Measurements from ENCODE around the gene IQSEC2. TPM values are rescaled to one million over a fixed set of nuclear protein-coding genes. Genes with fewer than 3 reads are reported as not detected.

IQSEC2 gene
- total RNA-seq, 1 experiment from 2014 or later, result 18.4 TPM

DNA sequence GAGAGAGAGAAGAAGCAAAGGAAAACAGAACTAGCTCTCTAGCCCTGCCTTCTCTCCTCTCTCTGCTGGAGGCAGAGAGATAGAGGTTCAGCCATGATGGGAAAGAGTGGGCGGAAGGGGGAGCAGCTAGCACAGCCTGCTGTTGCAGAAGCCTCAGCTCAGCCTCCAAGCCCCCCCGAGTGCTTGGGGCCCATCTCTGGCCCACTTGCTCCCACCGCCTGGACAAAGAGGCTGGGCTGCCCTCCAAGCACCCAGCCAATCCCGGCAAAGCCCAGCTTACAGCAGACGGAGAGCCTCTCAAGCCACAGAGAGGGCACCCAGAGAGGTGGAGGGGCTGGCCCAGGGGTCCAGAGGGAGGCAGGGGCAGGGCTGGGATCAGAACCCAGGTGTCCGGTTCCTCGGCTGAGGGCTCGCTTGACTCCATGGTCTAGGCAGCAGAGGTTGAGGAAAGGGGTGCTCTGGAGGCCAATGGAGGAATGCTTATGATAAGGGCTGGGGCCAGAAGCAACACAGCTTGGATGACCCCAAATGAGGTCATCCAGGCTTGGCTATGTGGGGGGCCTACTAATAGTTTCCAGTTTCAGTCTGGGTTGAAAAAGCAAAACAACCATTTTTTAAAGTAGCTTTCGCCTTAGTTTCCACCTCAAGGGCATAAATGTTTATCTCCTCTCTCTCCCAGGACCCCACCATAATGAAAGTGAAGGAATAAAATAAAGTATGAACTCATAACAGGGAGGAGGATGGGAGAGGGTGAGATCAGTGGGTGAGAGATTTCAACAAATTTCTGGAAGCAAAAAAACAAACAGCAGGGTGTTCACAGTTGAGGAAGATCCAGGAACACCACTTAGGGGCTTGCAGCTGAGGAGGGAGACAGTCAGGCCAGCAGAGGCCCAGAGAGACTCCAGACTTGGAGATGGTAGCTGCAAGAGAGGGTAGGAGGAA is 24.9 kb upstream of the IQSEC2 start:
- in situ Hi-C loops (cut with HindIII; ENCODE audit: low sequenced_read_pairs), result no loop called here
- no peak for DNase-seq (ENCODE audit: low spot score)

DNA sequence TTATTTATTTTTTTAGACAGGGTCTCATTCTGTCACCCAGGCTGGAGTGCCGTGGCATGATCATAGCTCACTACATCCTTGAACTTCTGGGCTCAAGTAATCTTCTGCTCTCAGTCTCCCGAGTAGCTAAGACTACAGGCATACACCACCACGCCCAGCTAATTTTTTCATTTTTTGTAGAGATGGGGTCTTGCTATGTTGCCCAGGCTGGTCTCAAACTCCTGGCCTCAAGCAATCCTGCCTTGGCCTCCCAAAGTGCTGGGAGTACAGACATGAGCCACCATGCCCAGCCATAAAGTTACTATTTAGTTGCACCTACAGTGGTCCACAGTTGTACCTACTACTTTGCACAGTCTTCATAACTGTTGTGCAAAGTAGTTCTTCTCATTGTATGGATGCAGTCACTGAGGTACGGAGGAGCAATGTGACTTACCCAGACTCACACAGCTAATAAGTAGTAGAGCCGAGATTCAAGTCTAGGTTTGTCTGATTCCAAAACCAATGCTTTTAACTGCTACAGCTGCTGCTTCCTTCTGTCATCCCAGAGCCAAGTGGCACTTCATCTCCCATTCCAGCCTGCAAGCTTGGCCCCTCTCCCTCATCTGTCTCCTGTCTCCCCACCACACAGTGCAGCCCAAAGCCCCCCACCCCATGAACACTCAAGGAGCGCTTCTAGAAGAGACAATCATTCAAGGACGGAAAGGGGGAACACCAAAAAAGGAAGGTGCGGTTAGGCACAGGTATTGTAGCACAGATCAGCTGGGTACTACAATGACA is 24.0 kb upstream of the IQSEC2 start:
- no peak for DNase-seq (ENCODE audit: low spot score)
- in situ Hi-C loops (cut with HindIII; ENCODE audit: low sequenced_read_pairs), result no loop called here

DNA sequence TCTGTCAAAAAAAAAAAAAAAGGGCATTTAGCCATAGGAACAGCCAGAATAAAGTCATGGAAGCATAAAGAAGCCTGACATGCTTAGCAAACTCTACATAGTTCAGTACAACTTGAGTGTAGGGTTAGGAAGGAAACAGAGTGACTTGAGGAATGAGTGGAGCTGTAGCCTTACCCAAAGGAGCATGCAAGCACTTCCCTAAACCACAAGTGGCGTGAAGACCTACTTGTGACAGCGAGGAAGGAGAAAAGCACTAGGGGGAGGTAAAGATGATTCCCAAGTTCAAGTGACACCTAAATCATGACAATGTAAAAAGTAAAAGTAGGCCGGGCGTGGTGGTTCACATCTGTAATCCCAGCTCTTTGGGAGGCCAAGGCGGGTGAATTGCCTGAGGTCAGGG is 21.8 kb upstream of the IQSEC2 start:
- no peak for DNase-seq (ENCODE audit: low spot score)
- in situ Hi-C loops (cut with HindIII; ENCODE audit: low sequenced_read_pairs), result no loop called here

DNA sequence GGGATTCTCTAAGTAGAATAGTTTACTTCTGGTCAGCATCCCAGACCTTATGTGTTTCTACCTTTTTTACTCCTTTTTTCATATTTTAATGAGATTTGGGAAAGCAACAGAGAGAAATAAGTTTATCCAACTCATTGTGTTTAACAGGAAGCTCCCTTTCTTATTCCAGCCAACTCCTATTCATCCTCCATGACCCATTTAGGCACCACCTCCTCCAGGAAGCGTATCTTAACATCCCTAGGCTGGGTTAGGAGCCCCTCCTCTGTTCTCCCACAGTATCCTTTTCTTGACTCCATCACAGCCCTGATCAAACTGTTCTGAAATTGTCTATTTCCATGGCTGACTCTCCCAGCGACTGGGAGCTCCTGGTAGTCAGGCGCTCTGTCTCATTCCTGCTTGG is 18.8 kb upstream of the IQSEC2 start:
- in situ Hi-C loops (cut with HindIII; ENCODE audit: low sequenced_read_pairs), result no loop called here
- DNase-seq (ENCODE audit: low spot score), result no peak

DNA sequence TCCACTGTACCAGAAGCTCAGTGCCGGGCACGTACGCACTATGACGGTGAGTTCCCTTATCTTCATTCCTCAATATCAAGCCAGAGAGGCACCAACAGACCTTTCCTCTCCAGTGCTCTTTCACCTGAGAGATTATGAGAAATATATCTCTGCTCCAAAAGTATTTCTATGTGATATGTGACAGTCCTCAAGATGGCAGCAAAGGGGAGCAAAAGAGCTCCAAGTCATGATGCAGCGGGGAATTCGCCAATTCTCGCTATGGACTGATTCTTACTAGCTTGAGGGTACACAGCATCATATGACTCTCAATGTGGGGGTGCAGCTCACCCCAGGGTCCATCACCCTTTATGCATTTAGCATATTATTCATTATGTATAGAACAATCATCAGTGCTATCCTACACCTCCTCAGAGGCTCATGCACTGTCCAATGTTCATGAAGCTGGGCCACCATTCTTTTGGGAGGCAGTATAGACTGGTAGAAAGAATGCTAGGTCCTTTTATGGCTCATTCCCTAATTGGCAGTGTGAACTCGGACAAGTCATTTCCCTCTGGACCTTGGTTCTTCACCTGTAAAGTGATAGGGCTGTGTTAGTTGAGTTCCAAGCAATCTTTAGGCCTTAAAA is 12.8 kb upstream of the IQSEC2 start:
- in situ Hi-C loops (cut with HindIII; ENCODE audit: low sequenced_read_pairs), result no loop called here
- no peak for DNase-seq (ENCODE audit: low spot score)

DNA sequence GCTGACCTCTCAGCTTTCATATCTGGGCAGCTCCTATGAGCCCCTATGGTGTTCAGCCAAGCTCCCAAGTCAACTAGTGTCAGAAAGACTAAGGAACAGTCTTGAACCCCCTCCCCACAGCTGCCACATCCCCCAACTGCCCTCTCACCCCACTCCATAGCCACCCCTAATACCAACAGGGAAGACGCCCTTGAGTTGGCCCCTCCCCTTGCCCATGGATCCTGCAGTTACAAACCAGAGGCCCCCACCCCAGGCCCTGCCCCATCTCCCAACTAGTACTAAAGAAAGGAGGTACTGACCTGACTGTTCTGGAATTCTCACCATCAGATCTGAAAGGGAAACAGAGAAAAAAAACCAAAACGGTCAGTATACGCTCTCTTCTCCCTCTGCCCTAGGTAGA is 10.2 kb upstream of the IQSEC2 start:
- in situ Hi-C loops (cut with HindIII; ENCODE audit: low sequenced_read_pairs), result no loop called here
- no peak for DNase-seq (ENCODE audit: low spot score)

DNA sequence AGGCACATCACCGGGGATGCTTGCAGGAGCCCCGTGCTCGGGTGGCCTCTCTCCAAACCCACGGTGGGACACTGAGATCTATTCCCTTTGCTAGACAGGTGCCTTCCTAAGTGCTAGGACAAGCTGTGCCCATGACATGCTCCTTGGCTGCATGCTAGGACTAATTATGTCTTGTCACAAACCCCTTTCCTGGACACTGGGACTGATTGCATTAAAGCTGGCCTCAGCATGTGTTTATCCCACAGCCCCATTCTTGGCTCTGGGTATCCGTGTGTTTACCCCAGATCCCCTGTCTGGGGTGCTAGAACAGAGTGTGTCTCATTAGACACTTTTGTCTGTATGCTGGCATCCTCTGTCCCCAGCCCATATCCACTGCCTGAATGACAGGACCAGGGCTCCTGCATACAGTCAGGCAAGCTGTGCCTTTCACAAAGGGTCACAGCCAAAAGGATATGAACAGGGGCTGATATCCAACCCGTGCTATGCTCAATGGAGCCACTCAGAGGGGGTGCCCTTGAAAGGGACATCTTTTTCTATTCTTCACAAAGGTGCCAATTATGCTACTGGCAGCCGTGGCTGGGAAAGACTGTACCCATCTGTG is 9.2 kb upstream of the IQSEC2 start:
- in situ Hi-C loops (cut with HindIII; ENCODE audit: low sequenced_read_pairs), result no loop called here
- DNase-seq (ENCODE audit: low spot score), result peak; percentile 90

DNA sequence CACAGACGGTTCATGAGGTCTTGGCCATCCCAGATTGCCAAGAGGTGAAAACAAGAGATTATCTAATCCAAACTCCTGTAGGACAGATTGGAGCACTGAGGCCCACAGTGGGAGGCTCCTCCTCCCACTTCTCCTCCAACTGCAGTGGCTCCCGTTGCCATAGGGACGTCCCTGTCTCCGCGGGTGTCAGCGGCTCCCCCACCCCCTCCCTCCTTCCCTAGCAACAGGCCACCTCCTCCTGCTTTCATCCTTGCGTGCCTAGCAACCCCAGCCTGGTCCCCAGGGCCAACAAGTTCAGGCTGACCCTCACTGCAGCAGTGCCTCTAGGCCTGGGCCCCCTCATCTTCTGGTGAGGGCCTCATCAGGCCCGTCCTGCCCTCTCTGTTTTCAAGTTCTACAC is 6.8 kb upstream of the IQSEC2 start:
- peak; percentile 84 for DNase-seq (ENCODE audit: low spot score)

DNA sequence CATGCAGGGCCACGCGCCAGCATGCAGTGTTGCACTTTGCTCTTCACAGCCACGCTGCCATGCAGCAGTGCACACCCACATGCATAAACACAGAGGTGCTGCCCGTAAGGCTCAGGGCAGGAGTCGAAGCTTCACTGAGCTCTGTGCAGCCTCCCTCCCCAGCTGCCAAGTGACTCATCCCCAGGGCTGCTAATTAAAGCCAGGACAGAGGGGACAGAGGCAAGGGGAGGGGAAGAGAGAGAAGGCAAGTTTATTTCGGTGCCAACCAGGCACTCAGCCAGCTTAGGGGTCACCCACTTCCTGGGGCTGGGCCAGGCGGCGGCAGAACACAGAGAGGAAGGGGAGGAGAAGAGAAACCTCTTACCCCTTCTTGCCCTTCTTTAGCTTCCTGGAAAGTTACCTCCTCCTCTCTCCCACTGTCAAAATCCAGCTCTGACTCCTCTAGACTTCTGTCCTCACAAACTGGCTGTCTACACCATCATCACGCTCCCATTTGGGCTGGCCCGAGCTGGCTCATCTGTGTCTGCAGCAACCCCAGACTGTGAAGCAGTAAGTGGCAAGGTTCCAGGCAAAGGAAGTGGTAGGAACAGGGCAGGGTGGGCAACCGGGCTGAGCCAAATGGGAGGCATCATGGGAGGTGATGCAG is 6.2 kb upstream of the IQSEC2 start:
- DNase-seq (ENCODE audit: low spot score), result peak; percentile 55
- in situ Hi-C loops (cut with HindIII; ENCODE audit: low sequenced_read_pairs), result no loop called here

More for the DNA sequence above, 6.8 kb upstream of the IQSEC2 start:
- in situ Hi-C loops (cut with HindIII; ENCODE audit: low sequenced_read_pairs), result no loop called here

DNA sequence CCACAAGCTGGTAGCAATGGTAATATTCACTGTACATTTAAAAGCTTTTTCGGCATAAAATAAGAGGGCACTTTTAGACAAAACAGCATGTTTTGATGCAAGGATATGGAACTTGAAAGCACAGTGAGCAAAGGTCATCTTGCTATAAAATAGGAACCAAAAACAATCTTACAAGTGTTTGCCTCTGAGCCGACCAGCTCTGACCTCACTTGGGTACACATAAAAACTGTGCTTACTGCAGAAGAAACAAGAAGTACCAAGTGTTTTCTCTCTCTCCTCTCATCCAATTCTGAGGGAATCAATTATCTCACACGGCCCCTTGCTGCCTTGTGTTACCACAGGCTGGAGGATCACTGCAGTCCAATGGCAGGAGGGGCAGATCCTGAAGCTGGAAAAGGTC is 4.8 kb upstream of the IQSEC2 start:
- in situ Hi-C loops (cut with HindIII; ENCODE audit: low sequenced_read_pairs), result no loop called here
- DNase-seq (ENCODE audit: low spot score), result no peak

DNA sequence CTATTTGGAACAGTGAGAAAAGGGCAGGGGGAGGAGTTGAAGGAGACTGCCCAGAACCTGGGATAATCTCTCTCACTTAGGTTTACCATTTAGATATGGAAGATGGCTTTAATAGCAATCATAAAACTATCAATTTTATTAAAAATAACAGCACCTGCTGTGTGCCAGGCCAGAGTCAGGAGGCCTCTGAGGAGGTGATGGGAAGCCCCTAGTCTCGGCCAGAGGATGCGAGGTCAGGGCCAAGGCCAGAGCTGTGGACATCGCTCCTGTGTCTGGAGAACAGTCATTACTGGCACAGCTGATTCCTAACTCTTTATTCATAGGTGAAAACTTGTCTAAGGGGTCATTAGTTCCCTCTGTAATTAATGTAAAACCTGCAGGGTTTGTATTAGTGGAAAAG is 4.2 kb upstream of the IQSEC2 start:
- no peak for DNase-seq (ENCODE audit: low spot score)
- in situ Hi-C loops (cut with HindIII; ENCODE audit: low sequenced_read_pairs), result no loop called here

DNA sequence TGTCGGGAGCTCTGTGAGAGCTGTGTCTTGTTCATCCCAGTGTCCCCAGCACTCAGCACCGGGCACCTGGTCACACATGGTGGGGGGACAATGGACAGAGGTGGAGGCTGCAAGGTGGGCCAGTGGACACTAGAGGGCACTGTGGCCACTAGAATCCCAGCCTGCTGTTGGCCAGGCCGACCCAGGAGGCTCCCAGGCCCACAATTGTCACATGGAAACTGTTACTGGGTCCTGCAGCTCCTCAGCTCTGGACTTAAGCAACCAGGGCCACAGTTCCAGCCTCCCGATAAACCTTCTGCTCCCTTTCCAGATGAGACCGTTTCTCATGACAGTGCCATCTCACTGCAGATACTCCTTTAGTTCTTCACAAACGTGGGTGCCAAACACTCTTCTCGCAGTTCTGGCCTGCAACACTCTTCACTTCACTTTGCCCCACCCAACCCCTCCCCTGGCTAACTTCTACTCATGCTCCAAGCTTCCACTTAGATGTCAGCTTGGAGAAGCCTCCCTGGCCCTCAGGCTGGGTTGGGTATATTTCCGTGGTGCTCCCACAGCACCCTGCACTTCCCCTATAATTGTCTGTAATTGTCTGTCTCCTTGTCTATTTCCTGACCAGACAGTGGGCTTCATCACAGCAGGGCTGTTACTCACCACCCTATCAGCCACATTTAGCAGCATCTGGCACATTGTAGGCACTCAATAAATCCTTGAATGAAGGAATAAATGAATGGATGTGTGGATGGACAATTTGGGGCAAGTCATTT is 3.5 kb upstream of the IQSEC2 start:
- DNase-seq (ENCODE audit: low spot score), result peak; percentile 77
- in situ Hi-C loops (cut with HindIII; ENCODE audit: low sequenced_read_pairs), result no loop called here

DNA sequence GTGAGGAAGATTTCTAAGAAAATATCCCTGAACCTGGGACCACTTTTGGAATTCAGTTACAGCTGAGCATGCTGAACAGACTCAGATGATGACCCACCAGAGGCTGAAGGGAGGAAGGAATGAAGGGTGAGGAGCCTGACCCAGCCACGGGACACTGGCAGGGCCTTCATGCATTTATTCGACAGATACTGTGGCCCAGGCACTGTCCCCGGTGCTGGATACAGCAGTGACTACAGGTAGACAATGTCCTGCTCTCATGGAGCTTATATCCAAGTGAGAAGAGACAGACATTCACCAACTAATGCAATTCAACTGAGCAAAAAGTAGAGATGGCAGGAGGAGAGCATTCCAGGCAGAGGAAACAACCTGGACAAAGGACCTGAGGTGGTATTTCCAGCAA is 2.2 kb upstream of the IQSEC2 start:
- DNase-seq (ENCODE audit: low spot score), result no peak
- in situ Hi-C loops (cut with HindIII; ENCODE audit: low sequenced_read_pairs), result no loop called here

DNA sequence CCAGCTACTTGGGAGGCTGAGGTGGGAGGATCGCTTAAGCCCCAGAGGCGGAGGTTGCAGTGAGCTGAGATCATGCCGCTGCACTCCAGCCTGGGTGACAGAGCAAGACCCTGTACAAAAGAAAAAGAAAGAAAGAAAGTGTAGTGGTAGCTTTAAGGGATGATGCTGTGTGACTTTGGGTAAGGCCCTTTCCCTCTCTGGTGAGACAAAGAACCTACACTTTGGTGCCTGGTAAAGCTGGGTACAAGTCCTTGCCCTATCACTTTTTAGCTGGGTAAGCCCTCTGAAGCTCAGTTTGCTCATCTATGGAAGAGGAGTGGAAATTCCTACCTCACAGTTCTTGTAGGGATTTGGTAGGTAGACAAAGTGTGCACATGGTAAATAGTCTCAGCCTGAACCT is 1.7 kb upstream of the IQSEC2 start:
- in situ Hi-C loops (cut with HindIII; ENCODE audit: low sequenced_read_pairs), result no loop called here

DNA sequence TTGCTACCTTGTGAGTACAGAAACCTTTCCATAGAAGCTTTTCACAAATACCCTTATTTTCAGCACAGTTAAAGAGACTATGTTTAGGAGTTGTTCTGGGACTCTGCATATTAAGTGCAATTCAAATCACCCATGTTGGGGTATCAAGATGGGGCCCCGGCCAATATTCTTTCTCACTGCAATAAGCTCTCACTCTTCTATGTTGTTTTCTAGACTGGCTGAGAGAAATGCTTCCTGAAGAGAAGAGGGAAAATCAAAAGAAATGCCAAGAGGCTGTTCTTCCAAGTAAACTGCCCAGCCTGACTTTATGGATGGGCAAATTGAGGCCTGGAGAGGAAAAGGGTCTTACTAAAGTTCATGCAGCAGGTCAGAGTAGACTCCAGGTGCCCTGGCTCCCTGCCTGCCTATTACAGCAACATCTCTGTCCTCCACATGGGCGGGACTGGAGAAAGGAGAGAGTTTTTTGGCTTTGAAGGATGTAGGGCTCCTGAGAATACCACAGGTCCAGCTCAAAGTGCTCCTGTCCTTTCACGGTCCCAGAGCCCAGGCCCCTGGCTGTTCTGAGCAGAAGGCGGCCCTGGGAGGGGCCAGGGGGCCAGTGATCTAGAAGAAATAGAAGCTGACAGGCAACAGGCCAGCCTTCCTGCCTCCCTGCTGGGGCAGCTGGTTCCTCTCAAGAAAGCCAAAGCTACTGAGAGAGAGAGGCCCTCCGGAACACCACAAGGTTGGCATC is 745 bp upstream of the IQSEC2 start:
- DNase-seq (ENCODE audit: low spot score), result peak; percentile 93
- in situ Hi-C loops (cut with HindIII; ENCODE audit: low sequenced_read_pairs), result no loop called here

More for the DNA sequence above, 1.7 kb upstream of the IQSEC2 start:
- DNase-seq (ENCODE audit: low spot score), result no peak

DNA sequence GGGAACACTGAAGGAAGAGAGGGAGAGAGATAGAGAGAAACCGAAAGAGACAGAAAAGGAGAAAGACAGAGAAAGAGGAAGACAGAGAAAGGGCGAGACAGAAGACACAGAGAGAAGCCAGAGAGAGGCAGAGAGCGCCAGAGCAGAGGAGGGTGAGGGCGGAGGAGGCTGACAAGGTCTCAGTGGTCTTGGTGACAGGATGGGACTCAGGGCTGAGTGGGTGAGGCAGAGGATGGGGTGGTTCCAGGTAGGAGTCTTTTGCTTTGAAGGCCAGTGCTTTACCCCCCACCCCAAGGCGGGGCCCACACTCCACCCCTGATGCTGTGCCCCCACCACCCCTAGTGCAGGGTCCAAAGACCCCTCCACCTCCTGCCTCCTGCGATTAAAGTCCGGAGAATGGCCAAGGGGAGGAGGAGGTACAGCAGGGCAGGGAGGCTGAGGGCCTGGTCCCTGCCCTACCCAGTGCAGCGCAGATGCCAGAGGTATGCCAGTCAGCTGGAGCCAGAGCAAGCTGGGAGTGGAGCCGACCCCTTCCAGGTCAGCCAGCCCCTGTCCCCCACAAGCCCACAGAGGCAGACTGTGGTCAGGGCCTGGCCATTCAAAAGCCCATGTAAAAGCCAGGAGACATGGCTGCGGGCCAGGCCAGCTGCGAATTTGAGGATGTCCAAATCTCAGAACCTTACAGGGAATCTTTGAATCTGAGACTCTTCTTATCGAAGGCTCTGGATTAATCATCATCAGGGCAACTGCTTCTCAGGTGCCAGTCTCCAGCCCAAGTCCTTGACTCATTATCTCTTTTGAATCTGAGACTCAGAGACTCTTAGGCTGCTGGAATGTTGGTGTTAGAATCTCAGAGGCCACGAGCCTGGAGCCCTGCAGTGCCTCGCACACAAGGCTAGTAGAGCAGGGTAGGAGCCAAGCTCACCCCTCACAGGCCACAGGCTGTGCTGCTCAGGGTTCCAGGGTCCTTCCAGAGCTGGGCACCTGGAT is 758 bp downstream of the IQSEC2 start:
- in situ Hi-C loops (cut with HindIII; ENCODE audit: low sequenced_read_pairs), result no loop called here
- no peak for DNase-seq (ENCODE audit: low spot score)
